GM12874 (cell line): ENCODE results near the gene RFPL3.

Experiments
- TF ChIP-seq, protein P1 (sequence below): IDR thresholded peaks from 2 replicates; pipeline ENCODE4 v1.5.1; 2011; ENCODE audit warnings: low read depth, mild to moderate bottlenecking, control low read depth, low read length, moderate library complexity; ENCODE audit not compliant: insufficient read depth

Gene RFPL3

DNA sequence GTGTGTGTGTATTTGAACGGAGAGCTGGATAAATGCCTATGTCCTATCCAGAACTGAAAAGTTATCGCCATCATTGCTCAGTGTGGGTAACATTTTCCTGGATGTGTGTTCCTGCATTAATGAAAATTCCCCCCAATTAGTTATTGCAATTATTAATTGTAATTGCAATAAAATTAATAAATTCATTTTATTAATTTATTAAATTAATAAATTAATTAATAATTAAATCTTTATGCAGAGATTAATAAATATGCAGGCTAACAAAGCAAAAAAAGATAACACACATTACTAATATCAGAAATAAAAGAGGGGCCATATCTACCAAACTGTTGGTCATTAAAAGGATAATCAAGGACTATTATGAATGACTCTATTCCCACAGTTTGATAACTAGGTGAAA is 3.6 kb downstream of the RFPL3 start:
- TF ChIP-seq, protein P1, sequence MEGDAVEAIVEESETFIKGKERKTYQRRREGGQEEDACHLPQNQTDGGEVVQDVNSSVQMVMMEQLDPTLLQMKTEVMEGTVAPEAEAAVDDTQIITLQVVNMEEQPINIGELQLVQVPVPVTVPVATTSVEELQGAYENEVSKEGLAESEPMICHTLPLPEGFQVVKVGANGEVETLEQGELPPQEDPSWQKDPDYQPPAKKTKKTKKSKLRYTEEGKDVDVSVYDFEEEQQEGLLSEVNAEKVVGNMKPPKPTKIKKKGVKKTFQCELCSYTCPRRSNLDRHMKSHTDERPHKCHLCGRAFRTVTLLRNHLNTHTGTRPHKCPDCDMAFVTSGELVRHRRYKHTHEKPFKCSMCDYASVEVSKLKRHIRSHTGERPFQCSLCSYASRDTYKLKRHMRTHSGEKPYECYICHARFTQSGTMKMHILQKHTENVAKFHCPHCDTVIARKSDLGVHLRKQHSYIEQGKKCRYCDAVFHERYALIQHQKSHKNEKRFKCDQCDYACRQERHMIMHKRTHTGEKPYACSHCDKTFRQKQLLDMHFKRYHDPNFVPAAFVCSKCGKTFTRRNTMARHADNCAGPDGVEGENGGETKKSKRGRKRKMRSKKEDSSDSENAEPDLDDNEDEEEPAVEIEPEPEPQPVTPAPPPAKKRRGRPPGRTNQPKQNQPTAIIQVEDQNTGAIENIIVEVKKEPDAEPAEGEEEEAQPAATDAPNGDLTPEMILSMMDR, result no peak

DNA sequence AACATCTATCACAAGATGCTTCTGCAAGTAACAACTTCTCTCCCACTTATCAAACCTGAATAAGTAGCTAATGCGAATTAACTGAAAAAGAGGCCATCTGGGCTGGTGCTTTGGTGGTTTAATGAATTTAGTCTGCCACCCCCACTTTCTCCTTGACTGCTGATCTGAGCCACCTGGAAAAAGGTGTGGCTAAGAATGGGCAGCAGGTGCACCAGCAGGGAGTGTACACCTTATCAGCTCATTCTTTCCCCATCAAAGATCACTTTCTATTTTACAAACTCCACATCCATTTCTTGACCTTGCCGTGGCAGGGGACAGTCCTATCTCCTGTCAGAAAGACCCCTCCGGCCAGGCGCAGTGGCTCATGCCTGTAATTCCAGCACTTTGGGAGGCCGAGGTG is 6.5 kb downstream of the RFPL3 start:
- TF ChIP-seq, protein P1, result no peak

DNA sequence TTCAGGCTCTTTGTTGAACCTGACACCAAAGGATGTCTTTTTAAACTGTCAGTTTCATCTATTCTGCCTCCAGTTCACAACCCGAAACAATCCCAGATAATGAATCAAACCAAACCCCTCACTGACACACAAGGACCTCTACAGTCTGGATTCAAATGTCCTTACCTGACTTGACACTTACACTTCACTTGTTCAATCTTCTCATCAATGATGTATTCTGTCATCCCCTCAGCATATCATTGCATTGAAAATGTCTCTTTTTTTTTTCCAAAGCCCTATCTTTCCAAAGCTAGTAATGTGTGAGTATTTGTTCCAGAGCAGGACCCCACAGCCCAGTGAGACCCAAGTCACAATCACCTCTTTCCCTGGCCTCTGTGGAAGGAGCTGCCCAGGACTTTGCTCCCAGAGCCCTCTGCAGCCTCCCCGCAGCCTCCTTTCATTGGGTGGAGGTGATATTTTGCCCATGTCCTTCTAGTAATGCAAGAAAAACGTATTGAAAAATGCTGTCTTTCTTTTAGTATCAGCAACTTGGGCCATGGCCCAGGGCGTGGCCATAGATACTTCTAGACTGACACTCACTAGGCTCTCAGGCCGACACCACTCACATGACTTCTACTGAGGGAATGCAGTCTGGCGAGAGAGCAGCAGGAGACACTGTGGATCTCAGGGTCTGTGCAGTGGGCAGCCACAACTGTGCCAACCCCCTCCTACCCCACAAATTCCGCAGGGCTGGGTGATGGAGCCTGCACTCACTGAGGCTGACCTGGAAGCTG is 18.2 kb downstream of the RFPL3 start:
- TF ChIP-seq, protein P1, result no peak

DNA sequence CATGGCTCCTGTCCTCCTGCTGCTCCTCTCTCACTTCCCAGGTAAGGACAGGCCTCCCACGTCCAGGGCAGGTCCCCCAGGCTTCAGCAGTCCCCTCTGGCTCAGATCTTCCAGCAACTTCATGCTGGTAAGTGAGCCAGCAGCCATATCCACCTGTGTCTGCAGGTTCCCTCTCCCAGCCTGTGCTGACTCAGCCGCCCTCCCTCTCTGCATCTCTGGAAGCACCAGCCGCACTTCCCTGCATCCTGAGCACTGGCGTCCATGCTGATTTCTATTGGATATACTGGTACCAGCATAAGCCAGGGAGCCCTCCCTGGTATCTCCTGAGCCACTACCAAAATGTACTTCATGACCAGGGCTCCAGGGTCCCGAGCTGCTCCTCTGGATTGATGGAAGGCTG is 19.0 kb downstream of the RFPL3 start:
- TF ChIP-seq, protein P1, result no peak

DNA sequence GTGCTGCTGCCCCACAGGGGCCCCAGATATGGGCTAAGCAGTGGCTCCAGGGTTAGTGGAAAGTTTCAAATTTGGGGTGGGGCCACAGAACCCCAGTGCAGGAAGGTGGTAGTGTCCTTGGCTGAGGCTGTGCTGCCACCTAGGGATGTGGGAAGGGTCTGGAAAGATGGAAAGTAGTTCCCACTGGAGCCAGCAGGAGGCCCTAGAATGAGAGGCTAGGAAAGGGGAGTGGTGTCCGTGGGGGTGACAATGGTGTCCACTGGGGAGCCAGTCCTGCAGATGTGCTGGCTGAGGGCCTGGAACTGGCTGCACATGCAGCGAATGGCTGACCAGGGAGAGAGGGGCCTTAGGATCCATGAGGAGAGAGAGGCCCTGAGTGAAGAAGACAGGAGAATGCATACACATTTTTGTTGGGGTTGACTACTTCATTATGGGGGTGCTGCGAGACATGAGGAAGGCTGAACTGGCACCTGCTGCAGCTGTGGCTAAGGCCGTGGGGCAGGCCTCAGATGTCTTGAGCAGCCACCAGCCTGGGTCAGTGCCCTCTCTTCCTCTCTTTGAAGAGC is 21.1 kb downstream of the RFPL3 start:
- TF ChIP-seq, protein P1, result peak; percentile 44

DNA sequence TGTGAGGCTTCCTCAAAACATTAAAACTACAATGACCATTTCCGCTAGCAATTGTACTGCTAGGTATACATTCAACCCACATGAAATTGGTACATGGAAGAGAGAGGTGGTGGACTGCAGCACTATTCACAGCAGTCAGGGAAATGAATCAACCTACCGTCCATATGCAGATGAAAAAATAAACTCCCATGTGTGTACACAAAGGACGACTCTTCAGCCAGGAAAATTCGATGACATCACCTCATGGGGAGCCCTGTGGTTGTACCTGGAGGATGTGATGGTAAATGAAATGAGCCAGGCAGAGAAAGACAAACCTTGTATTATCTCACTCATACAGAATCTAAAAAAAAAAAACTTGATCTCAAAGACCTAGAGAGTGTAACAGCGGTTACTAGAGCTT is 23.3 kb downstream of the RFPL3 start:
- TF ChIP-seq, protein P1, result no peak

DNA sequence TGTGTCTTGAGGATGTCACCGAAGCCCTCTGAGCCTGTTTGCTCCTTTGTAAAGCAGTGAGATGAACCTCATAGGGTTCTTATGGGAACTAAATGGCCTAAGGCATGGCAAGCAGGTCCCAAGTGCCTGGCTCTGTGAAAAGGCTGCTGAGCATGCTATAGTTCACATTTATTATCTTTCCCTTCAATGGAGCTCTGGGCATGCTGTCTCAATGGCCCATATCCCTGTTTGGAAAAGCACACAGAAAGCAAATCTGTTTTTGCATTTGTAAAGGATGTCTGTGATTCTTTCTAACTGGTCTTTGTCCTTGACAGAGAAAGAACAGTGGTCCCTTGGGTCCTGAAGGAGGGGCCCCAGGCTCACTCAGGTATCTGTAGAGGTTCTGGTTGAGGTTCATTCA is 28.0 kb downstream of the RFPL3 start:
- TF ChIP-seq, protein P1, result no peak
